Activated T-cell treated with anti-CD3 and anti-CD28 coated beads for 24 hours (primary cell): ENCODE results near the gene FAM124B.
"Not testable (repeated sequence)": the region's sequence is repeated elsewhere in the genome, so short reads cannot be mapped to it uniquely, and the experiment has no call there.

Experiments used
- DNase-seq: peaks from one replicate; pipeline ENCODE4 v3.0.0-alpha.2; 2020; ENCODE audit warnings: low read depth

The FAM124B gene

DNA sequence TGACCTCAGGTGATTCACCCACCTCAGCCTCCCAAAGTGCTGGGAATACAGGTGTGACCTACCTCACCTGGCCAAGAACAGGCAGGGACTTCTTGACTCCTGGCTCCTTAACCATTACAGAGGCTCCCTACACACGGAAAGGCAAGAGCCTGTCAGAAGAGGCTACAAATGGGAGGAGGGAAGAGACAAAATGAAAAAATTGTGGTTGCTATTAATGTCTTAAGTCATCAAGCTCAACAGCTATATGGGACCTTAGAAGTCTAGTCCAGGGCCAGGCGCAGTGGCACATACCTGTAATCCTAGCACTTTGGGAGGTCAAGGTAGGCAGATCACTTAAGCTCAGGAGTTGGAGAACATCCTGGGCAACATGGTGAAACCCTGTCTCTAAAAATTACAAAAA is 11.5 kb upstream of the FAM124B start:
- DNase-seq = no peak

DNA sequence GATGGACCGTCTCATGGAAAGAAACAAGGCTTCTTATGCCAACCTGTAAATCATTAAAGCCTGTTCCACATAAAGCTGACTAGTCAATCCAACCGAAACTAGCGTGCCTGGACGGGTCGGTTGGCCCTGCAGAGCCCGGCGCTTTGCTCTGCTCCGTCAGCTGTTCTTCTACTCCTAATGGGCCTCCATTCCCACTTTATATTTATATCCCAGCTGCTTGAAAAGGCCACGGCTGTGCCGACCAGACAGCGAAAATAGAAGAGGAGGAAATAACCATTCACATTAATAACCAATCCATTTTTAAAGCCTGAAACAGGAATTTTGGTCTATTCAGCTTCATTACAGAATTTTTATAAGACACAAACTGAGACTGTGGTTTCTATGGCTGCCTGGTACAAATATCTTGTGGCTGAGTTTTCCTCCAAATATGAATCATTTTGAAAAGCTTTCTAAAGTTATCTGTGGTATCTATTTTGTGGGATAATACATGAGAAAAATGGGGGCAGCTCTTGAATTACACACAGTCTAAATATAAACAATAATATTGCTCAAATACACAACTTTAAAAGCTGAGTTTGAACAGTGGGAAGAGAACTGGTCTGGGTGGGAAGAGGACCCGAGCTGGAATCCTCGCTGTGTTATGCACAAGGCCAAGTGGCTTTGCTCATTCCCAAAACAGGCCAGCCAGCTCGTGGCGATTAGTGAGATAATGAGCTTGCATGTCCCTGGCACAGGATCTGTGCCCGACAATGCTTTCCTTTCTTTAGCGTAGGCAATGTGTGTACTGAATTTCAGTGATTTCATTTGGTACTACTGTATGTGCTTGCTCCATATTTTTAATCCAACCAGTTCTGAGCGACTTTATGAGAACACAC is 10.5 kb upstream of the FAM124B start:
- DNase-seq = no peak

DNA sequence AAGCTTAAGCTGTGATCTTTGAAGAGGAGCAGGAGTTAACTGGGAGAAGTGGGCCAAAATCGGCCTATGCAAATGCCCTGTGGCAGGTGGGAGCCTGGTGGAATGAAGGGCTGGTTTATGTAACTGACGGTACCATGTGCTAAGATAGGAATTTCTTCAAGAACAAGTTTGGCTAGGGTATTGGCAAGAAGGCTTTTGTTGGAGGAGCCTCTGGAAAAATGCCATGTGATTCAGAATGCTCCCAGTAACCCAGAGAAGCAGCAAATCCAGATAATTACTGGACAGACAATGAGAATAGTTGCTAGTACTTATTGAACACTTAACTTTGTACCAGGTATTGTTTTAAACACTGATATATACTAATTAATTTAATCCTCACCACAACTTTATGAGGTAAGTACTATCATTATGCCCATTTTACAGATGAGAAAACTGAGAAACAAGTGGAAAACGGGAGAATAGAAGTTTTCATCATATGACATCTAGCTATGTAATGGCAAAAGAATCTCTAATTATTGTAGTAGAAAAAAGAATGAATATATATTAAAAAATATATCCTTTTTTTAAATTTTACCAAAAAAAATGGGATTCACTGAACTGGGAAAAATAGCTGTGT is 9.1 kb upstream of the FAM124B start:
- no peak for DNase-seq

DNA sequence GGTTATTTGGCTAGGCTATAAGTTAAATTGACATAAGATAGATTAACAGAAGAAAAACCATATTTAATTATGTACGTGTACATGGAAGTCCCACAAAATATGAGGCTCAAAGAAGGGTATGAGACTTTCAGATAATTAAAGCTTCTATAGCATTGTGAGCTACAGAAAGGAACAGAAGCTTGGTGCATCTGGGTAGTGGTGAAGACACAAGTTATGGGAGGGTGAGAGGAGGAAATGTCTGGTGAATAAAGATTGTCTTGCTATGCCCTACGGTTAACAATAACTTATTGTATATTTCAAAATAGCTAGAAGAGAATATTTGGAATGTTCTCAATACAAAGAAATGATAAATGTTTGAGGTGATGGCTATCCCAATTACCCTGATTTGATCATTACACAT is 6.8 kb upstream of the FAM124B start:
- DNase-seq = no peak

DNA sequence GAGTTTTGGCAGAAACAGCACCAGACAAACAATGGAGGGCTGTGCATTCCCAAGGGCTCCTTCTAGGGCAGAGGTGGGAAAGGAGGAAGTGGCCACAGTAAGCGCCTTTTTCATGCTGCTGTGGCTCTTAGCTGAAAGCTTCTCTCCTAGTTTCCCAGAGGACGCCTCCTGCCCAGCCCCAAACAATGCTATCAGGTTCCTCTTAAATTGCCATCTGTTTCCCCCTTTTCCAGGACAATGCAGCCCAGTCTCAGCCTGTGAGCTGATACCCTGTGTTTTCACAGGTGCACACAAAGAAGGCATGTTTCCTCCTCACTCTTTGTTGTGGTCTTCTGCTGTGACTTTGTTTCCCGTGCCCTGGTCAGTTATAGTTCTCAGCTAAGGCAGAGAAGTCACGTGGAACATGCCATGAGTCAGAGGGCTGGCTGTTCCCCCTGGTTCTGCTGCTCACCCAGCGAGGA is 5.4 kb upstream of the FAM124B start:
- no peak for DNase-seq

DNA sequence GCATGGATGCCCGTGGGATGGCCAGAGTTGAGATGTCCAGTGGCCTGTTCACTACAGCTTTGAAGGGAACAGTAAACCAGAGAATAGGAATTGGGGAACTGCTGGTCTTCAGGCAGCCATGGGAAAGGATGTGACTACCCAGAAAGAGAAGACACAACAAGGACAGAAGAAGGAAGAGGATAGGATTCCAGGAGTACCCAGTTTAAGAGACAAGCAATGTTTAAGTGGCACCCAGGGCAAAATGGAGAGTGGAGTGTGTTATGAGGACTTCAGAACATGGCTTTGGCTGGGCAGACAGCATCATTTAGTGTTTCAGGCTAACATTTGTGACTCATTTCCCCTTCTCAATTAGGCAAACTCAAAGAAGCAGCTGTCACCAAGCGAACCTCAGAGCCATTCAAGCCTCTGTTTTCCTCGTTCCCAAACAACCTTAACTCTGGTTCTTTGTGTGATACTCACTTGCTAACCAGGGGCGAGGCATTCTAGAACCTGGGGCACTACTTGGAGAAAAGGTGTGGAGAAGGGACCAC is 4.0 kb upstream of the FAM124B start:
- no peak for DNase-seq

DNA sequence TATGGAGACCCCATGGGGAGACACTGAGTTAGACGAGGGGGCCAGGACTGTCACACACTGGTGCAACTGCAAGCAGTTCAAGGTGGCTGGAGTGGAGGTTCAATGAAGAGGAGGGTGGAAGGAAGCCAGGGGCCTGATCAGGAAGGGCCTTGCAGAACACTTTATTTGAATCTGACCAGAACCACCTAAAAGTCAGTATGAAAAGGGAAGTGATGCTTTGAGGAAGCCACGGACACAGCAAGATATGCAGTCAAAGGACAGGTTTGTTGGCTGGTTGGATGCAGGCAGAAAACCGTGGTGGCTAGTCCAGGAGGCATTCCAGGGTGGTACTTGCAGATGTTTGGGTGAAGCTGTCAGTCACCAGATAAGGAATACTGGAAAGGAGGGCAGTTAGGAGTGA is 3.5 kb upstream of the FAM124B start:
- no peak for DNase-seq

DNA sequence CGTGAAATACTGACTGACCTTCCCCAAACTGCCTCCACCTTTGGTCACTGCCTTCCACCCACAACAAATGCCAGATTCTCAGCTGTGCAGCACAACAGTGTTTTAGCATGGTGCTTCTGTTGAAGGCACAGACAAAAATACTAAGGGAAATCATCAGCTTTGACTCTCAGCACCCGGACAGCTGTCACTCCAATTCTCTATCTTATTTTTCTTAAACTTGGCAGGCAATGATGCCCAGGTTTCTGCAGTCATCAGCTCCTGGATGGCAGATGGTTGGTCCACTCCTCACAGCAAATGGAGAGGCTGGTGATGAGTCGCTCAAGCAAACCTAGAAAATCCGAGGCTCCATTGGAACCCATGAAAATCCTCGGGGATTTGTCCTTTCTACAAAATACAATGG is 2.9 kb upstream of the FAM124B start:
- no peak for DNase-seq

DNA sequence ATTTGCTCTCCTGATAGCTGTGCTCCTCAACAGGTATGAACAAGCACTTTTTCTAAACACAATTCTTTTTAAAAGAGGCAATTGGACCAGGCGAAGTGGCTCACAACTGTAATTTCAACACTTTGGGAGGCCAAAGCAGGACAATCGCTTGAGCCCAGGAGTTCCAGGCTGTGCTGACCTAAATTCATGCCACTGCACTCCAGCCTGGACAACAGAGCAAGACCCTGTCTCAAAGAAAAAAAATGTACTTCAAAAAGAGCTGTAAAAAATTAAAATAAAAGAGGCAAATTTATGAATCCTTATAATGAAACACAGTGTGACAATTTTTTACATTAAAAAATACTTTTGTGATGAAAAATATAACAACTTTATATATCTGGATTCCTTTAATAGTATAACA is 1.8 kb upstream of the FAM124B start:
- no peak for DNase-seq

DNA sequence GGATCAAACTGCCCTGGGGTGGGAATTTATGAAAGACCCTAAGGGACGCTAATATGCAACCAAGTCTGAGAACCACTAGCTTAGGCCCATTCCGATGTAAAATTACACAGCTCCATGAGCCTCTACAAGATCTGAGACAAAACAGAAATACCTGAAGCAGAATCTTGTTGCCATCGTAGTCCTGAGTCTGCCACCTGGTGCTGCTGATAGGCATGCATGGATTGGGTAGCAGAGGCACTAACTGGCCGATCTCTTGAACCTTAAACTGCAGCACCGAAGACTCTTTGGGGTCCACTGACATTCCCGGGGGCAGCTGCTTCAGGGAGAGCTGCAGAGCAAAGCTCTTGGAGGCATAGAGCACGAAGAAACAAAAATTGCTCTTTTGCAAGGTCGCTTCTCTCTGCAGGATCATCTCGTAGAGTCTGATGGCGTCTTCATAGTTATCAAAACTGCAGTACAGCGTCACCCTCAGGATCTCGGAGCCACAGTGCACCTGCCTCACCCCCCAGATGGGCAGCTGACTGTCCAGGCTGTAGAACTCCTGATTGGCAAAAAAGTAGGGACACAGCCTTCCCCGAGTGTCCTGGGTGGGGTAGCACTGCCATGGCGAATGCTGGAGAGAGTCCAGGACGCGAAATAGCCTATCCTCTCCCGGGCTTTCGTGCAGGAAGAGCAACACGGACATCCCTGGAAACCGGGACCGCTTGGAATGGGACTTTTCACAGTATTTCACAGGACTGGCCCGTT is 848 bp downstream of the FAM124B start:
- no peak for DNase-seq

DNA sequence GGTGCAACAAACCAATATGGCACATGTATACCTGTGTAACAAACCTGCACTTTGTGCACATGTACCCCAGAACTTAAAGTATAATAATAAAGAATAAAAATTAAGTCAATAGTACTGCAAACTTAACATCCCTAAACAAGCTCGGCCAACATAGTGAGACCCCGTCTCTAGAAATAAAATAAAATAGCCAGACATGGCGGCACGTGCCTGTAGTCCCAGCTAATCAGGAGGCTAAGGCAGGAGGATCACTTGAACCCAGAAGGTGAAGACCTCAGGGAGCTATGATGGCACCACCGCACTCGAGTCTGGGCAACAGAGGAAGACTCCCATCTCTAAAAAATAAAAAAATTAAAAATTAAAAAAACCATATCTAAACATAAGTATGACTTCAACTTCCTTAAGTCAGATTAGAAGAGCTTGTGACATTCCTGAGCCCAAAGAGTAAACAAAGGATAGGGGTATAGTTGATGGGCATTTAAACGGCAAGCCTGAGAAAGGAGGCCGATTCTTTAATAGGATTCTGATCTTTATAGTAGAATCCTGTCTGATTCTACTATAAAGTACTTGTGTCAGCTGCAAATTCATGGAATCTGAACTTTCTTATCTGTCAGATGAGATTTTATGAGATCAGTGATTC is 1.6 kb downstream of the FAM124B start:
- no peak for DNase-seq

DNA sequence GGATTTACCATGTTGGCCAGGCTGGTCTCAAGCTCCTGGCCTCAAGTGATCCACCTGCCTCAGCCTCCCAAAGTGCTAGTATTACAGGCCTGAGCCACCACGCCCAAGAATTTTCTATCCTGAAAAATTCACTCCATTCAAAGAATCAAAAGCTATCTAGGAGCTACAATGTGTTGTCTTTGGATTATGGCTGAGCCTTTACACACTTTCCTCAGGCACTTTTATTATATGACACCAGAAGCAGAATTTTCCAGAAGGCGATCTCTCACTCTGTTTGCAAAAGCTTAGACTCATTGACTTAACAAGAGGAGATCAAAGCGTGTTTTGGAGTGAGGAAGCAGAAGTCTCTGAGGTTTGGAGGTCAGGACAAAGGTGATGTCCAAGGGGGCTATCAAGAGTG is 3.6 kb downstream of the FAM124B start:
- DNase-seq = no peak

DNA sequence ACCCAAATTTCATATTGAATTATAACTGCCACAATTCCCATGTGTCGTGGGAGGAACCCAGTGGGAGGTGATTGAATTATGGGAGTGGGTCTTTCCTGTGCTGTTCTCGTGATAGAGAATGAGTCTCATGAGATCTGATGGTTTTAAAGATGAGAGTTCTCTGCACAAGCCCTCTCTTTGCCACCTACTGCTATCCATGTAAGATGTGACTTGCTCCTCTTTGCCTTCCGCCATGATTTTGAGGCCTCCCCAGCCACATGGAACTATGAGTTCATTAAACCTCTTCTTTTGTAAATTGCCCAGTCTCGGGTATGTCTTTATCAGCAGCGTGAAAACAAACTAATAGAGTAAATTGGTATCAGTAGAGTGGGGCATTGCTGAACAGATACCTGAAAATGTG is 4.8 kb downstream of the FAM124B start:
- DNase-seq = not testable (repeated sequence)

DNA sequence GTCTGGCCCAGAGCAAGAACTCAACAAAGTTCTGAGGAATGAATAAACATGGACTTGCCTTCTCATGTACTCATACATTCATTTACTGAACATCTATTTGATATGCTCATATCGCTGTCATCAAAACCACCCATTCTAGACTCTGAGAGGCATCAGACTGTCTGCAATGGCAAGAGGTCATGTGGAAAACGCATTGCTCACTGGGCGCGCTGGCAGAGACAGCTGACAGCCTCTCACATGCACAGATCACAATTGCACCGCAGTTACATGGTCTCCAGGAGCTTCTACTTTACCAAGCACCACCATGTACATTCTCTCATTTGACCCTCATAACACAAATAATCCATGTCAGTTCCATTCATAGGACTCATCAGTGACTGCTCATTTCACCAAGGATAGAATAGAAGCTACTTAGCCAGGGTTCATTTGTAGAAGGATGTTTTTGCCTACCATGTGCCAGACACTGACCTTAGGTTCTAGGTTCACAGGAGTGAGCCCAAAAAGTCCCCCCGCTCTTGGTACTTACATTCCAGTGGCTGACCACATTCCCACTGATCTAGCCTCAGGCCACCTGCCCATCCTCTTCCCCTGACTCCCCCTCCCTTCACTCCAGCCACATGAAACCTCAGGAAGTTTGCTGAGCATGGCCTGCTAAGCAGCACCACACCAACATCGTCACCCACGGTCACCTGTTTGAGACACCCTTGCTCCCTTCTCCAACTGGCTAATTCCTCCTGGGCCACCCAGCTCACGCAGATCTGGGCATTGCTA is 6.1 kb downstream of the FAM124B start:
- no peak for DNase-seq

DNA sequence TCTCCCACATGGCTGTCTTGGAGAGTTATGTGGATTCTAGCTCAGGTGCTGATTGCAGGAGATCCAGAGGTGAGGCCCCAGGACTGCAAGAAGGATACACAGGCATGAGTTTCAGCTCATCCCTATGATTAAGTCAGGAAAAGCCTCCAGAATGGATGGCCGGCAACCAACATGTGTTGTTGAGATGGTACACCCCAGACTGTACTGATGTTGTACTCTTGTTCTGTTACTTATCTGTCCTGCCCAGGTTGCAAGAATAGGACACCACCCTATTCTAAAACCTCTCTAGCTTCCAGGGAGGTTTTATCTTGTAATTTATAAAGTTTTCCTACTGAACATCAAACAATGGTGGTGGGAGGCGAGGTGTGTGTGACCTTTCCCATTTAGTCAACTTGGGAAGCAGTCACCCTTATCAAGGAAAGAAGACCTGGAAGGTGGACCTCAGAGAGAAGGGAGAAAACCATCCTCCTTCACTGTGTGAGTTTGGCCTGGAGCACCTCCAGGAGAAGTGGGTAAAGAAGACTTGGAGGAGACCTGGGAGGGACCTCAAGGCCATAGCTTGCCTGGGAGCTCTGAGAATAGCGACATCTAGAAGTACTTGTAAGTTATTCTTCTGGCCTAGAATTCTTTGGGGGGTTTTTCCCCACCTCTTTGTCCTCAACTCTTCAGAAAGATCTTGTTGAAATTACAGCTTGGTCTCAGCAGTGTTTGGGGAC is 8.6 kb downstream of the FAM124B start:
- DNase-seq = no peak

DNA sequence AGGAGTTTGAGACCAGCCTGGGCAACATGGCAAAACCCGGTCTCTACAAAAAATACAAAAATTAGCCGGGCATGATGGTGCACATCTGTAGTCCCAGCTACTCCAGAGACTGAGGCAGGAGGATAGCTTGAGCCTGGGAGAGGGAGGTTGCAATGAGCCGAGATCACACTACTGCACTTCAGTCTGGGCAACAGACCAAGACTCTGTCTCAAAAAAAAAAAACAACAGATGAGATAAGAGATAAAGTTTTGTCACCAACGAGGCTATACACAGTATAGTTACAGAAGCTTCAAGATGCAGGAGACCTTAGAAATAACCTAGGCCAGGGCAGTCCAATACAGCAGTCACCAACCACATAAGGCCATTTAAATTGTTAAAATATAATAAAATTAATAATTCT is 9.4 kb downstream of the FAM124B start:
- no peak for DNase-seq

DNA sequence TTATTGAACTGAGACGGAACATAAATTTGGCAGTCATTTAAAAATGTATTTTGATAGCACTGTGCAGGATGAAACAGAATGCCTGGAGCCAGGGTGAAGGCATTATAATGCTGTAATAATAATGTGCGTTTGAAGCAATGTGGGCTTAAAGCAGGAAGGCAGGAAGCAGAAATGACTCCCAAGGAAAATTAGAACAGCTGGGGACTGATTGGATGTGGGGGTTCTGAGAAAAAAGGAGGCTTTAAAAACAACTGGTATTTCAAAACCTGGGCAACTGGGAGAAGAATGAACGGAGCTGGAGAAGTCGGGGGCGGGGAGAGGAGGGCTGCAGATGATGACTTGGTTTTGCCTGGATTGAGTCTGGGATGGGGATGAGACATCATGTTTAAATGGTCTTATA is 12.6 kb downstream of the FAM124B start:
- no peak for DNase-seq

DNA sequence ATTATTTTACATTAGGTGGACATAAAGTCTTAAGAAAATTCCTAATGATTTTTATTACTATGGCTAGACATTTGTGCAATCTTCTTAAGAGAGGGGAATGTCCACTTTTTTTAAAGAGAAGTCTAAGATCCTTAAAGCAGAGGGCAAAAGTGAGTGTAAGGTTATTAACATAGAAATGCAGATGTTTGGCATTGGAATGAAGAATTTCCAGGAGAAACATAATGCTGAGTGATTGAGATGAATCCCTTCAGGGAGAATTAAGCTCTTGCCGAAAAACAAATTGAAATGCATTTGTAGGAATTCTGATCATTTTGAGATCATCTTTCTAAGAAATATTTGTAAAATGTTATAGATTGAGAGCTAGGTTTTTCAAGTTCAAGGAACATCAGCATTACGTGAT is 15.0 kb downstream of the FAM124B start:
- no peak for DNase-seq

DNA sequence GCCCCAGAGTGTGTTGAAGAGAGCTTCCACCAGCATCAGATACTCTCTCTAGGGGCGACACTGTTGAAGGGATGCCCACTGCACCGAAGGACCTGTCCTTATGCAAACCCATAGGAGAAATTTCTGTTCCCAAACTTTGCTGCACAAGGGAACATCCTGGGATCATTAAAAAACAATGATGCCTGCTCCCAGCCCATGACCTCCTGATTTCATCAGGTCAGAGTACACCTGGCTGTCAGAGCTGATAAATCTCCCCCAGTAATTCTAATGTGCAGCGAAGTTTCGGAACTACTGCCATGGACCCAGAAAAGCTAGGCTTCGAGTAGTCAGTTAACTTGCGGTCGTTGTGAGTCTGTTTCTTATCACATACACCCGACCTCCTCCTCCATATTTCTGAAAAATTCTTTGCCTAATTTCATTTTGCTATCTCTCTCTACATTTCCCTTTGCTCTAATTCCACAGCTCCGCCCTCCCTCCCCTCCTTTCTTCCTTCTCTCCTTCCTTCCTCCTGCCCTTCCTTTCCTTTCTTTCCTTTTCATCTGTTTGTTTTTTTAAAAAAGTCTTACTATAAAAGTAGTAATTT is 18.8 kb downstream of the FAM124B start:
- DNase-seq = no peak

DNA sequence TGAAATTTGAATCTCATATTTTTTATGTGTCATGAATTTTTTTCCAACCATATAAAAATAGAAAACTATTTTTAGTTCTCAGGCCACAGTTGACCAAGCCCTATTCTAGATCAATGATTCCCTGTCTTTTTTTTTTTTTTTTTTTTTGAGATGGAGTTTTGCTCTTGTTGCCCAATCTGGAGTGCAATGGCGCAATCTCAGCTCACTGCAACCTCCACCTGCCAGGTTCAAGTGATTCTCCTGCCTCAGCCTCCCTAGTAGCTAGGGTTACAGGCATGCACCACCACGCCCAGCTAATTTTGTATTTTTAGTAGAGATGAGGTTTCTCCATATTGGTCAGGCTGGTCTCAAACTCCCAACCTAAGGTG is 19.6 kb downstream of the FAM124B start:
- DNase-seq = not testable (repeated sequence)
